ENCODE measurements around the gene EIF1. TPM values are rescaled to one million over a fixed set of nuclear protein-coding genes. Genes with fewer than 3 reads are reported as not detected.

The EIF1 gene
- total RNA-seq, 2 donors from 2014 or later = 596 to 603 TPM

DNA sequence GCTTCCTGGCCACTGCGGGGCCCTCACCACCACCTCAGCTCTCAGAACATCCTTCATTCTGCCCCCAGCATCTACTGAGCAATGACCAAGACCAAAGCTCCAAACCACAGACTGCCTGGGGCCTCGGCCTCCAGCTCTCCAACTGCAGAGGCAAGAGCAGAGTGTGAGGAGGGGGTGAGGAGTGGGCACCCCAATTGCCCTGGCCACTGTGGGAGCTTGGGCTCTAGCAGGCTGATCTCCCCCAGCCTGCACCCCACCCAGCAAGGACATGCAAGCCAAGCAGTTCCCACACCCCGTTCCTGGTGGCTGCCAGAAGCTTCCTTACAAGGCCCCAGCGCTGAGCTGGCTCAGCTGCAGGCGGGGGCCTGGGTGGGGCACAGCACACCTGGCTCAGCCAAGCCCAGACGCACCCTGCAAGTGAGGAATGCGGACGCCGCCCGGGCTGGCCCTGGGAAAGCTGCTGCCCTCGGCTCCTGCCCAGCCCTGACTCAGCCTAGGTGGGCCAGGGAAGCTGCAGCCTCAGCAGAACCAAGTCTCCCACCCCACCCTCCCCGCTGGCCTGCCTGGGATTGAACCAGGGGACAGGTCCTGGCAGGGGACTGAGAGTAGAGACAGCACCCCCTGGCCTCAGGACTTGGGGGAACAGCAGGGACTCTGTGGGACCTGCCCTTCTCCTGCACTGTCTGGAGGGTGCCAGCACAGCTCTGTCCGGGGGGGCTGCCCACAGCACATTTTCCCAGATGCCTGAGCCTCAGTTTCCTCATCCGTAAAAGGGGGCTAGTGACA, 34.6 kb upstream of the EIF1 start:
- DNase-seq (peak; percentile 93 to 95), ATAC-seq (peak; percentile 70)
- intact Hi-C loops (cut with DNase I, micrococcal nuclease) = no loop called here

- no peak for DNase-seq
- no peak for ATAC-seq
- intact Hi-C loops (cut with DNase I, micrococcal nuclease) = no loop called here
Measured at GRCh38 chr17:41654678-41655607, 33.7 kb upstream of the EIF1 start.

DNA sequence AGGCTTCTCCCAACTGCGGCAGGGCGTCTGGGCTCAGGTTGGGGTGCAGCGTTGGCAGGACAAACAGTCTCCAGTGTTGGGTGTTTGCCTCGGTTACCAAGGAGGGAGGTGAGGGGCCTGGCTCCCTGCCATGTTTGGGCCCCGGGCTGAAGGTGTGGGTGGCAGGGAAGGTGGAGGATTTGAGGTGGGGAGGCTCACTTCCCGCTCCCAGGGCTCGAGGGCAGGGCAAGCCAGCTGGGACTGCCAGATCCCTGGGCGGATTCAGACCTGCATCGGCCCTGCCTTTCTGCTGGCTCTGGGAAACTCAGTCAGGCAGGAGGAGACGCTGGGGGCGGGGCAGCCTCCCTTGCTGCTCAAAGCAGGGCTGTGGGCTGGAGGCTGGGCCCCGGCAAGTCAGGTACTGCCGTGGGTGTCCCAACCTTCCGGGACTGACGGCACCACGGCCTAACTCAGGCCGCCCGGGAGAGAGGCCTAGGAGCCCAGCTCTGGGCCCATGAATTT, 33.0 kb upstream of the EIF1 start:
- DNase-seq = peak; percentile 93 to 95
- peak; percentile 65 for ATAC-seq
- intact Hi-C loops (cut with DNase I, micrococcal nuclease) = no loop called here

DNA sequence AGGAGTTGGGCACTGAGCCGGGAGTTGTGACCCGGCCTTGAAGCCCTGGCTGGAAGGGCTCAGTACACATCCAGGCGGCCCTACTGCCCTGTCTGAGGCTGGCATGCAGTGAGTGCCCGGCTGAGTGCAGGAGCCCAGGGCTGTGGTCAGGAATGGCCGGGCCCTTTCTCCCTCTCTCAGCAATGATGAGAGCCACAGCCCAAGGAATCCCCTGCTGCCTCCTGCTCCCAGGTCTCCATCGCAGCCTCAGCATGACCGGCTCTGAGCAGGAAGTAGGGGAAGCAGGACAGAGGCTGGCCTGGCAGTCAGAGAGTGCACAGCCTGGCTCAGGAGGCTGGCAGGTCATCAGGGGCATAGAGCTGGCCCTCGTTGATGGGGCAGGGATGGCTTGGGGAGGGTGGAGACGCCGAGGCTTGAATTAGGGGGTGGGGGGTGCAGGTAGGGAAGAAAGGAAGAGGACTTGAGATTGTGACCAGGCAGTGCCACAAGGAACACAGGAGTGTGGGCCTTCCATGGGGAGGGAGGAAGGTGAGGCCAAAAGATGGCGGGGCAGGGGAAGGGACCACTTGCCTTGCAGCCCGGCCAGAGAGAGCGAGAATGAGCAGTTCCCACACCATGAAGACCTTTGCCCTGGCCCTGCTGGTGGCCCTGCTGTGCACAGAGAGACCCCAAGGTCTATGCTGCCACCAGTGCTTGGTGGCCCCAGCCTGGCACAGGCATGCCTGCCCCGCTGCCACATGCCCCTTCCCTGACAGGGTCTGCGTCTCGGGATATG, 32.2 kb upstream of the EIF1 start:
- ATAC-seq (peak; percentile 18), DNase-seq (peak in 1 of 2 donors; percentile 40)
- intact Hi-C loops (cut with DNase I, micrococcal nuclease) = no loop called here

DNA sequence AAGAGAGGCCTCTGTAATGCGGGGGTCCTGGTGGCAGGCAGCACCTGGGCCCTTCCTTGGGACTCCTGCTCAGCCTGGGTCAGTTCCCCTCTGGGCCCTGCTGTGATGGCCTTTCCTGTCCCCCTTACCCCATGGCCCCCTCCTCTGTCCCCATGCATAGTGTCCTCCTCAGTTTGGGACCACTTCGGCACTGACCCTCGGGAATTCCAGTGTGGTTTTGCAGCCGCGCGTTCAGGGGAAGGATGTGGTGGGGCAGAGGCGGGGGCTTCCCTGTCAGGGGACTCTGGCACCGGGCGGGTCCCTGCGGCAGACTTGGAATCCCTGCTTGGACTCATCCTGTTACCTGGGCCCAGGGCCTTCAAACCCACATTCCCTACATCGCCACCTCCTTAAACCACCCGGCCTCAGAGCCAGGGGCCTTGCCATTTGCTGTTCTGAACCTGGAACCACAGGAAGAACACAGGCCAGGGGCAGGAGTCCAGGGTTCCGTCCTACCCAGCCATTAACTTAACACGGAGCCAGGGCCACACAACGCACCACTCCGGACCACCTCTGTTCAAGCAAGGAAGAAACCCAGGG, 31.4 kb upstream of the EIF1 start:
- no peak for DNase-seq
- ATAC-seq = no peak
- intact Hi-C loops (cut with DNase I, micrococcal nuclease) = no loop called here

- DNase-seq = no peak
- intact Hi-C loops (cut with DNase I, micrococcal nuclease) = no loop called here
Measured at GRCh38 chr17:41657936-41658335, 30.7 kb upstream of the EIF1 start.

DNA sequence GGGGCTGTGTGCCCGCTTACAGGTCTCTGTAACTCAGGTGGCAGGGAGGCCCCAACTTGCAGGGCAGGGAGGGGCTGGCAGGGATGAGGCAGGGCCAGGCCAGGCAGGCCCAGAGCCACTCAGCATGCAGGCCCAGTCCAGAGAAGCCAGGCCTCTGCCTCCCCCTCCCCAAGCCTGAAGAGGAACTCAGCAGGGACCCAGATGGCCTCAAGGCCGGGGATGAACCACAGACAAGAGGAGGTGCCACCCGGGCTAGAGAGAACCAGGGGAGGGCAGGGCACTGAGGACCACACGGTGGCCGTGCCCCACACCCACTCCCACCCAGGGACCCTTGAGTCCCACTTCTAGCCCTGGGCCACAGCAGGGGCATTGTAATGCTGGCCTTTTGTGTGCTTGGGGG, 29.8 kb upstream of the EIF1 start:
- ATAC-seq = no peak
- intact Hi-C loops (cut with DNase I, micrococcal nuclease) = no loop called here
- DNase-seq = no peak

More at GRCh38 chr17:41657936-41658335, 30.7 kb upstream of the EIF1 start:
- no peak for ATAC-seq

DNA sequence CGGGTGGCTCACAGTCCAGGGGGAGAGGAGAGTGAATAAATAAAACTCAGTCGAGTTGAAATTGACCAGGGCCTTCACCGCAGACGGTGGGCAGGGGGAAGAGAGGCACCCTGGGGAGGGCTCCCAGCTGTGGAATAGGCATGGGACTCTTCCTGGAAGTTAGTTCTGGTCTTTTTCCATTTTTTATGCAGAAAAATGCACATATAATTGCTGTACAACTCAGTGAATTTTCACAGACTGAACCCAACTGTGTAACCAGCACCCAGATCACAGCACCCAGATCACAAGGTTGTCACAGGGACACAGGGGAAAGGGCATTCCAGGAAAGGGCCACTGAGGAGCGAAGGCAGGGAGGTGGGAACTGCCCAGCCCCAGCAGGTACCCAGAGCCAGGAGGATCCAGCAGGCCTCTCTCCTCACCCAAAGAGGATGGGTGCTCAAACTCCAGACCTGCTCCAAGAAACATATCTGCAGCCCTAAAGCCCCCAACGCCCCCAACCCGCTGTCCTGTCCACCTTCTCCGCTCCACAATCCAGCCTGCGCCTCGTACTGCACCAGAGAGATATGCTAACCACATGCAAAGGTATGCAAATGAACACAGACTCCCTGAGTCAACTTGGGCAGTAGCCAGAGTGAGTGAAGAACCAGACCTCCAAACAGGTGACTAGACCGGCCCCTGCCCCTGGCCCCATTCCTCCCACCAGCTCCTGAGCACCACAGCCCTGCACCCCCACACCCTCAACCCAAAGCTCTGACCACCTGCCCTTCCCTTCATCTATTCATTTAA, 29.1 kb upstream of the EIF1 start:
- no peak for ATAC-seq
- intact Hi-C loops (cut with DNase I, micrococcal nuclease) = loop anchor here in 1 of 2 donors (10.0 kb wide), 2 partner anchors 755 to 1035 kb away; no protein-coding TSS in a partner anchor
- DNase-seq = no peak

GRCh38 chr17:41660221-41660711, 28.4 kb upstream of the EIF1 start:
- intact Hi-C loops (cut with DNase I, micrococcal nuclease) = loop anchor here in 1 of 2 donors (10.0 kb wide), 2 partner anchors 755 to 1035 kb away; no protein-coding TSS in a partner anchor
- ATAC-seq (no peak), DNase-seq (no peak)

DNA sequence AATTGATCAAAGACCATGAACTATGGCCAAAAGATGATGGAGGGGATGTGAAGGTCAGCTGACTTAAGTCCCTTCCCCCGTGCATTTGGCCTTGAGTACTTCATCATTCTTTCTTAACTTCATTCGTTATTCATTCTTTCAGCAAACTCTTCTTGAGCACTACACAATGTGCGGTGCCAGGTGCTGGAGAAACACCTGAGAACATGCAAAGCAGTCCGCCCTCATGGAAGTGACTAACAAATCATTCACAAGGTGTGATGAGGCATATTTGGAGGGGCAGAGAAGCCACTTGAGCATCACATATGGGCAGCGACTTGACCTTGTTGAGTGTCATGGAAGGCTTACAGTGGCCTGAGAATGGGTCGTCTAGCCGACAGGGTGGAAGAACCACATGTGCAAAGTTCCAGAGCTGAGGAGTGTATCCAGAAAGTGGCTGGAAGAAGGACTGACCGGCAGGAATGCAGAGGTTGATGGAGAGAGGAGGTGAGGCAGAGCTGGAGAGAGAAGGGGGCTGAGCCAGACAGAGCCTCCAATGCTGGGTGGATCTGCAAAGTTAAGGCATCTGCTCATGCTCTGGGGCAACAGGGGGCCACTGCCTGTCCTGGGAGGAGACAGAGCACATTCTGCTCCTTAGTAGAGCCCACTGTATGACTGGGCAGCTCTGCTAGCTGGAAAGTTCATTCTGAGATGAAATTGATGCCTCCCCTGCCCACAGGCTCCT, 25.1 kb upstream of the EIF1 start:
- ATAC-seq = no peak
- no peak for DNase-seq
- intact Hi-C loops (cut with DNase I, micrococcal nuclease) = loop anchor here in 1 of 2 donors (10.0 kb wide), 2 partner anchors 759 to 1039 kb away; no protein-coding TSS in a partner anchor

DNA sequence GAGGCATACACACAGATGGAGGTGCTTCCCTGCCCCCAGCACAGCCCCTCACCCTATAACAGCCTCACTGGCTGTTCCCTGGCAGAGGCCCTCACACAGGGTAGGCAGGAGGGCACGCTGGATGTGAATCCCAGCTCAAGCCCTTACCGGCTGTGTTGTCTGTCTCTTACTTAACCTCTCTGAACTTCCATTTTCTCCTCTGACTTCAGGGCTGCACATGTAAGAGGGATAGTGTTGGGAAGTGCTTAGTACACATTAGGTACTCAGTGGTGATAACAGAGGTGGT, 24.6 kb upstream of the EIF1 start:
- DNase-seq (no peak), ATAC-seq (no peak)
- intact Hi-C loops (cut with DNase I, micrococcal nuclease) = loop anchor here in 1 of 2 donors (10.0 kb wide), 2 partner anchors 759 to 1039 kb away; no protein-coding TSS in a partner anchor

DNA sequence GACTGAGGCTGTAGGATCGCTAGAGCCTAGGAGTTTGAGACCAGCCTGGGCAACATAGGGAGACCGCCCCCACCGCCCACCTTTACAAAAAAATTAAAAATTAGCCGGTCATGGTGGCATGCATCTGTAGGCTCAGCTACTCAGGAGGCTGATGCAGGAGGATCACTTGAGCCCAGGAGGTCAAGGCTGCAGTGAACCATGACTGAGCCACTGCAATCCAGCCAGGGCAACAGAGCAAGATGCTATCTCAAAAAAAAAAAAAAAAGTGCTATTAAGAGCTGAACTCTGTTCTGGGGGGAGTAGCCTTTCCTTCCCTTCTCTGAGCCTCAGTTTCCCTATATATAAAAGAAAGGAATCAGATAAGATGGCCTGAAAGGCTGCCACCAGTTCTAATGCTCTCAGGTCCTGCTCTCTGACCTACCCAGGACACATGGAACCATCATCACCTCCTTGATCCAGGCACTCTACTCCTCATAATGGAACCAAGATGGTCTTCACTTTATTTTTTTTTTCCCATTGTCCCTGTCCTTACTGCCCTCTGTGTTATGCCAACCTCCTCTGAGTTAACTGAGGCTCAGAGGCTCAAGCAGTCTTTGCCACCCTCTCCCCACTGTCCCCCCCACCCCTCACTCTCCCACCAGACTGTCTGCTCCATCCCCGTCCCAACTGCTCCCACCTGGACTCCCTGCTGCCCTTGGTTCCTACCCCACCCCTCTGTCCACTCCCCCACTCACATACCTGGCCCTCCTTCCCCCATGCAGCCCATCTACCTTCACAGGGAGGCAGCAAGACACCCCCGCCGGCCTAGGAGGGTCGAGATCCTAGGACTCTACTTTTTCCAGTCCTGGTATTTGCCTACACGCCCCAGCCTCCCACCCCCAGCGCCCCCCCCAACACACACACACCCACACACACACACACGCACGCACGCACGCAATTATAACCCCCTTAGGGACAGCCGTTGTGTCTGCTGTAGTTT, 23.8 kb upstream of the EIF1 start:
- intact Hi-C loops (cut with DNase I, micrococcal nuclease) = loop anchor here in 1 of 2 donors (5.0 to 10.0 kb wide), 3 partner anchors 760 to 1040 kb away; no protein-coding TSS in a partner anchor
- ATAC-seq (no peak), DNase-seq (no peak)

GRCh38 chr17:41665566-41666236, 23.0 kb upstream of the EIF1 start:
- ATAC-seq (peak; percentile 87), DNase-seq (peak; percentile 89 to 93)
- intact Hi-C loops (cut with DNase I, micrococcal nuclease) = loop anchor here in 1 of 2 donors (5.0 to 10.0 kb wide), 3 partner anchors 761 to 1041 kb away; no protein-coding TSS in a partner anchor

DNA sequence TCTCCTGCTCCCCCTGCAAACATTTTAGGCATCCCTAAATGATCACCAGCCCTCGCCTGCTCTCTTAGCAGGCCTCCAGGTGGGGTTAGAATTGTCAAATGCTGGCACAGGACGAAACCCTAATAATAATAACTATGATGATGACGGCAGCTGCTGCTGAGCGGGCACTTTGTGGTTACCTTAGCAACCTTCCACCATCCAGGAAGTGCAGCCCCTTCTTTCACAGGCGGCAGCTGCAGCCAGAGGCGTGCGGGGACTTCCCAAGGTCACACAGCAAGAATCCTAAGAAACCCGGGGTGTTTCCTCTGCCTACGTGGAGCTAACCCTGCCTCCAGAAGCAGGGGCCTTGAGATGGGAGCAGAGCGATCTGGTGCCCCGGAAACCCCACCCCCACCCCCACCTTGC, 22.4 kb upstream of the EIF1 start:
- ATAC-seq (peak; percentile 22), DNase-seq (peak; percentile 57 to 61)
- intact Hi-C loops (cut with DNase I, micrococcal nuclease) = loop anchor here in 1 of 2 donors (5.0 to 10.0 kb wide), 3 partner anchors 761 to 1041 kb away; no protein-coding TSS in a partner anchor
